Vagina (tissue), 2 donors: ENCODE measurements around the gene DIO3.

Source experiments
- CTCF ChIP-seq, 3 experiments: fragments of 450-650 bp in 2 of 3; fragments of 200-600 bp in 1 of 3; sonication (generic) in 1 of 3; IDR thresholded peaks; one replicate each; pipeline ENCODE4 v1.5.1; 2017 to 2019; ENCODE audit warnings: antibody characterized with exemption in 3 of 3, mild to moderate bottlenecking in 2 of 3, moderate library complexity in 2 of 3
- POLR2AphosphoS5 ChIP-seq, 2 donors: sonication (generic); formaldehyde crosslinking; IDR thresholded peaks; one replicate each; pipeline ENCODE4 v1.9.0; 2017; ENCODE audit warnings: antibody characterized with exemption in 2 of 2, mild to moderate bottlenecking in 2 of 2, low read depth in 1 of 2; ENCODE audit not compliant: insufficient read depth in 1 of 2

GRCh38 chr14:101535701-101536207, 25.5 kb upstream of the DIO3 start:
- TF ChIP-seq CTCF (IDR thresholded peaks at IDR 0.05) (no peak), POLR2AphosphoS5 (IDR thresholded peaks at IDR 0.05; ENCODE audit: insufficient read depth in 1 of 2, low read depth in 1 of 2) (no peak)
